Measurements from ENCODE around the gene HCN4. TPM values are rescaled to one million over a fixed set of nuclear protein-coding genes. Genes with fewer than 3 reads are reported as not detected.

Gene HCN4
- total RNA-seq, 2 donors from 2014 or later = not detected

- no peak for ATAC-seq (replicated peaks in 1 of 2)
- Mint-ChIP-seq H3K36me3 (ENCODE audit: insufficient read depth in 2 of 2) (peaks cover 0 to 1% of the 10 kb centered on the region in 2 donors), H3K4me3 (no peak overlapping the region), H3K27ac (no peak overlapping the region), H3K9me3 (peaks cover 0 to 7% of the 10 kb centered on the region in 2 donors), H3K4me1 (ENCODE audit: low read depth) (no peaks in the 10 kb centered on the region), H3K27me3 (ENCODE audit: low read depth) (peaks cover 34% of the 10 kb centered on the region)
- no peak for DNase-seq
Observed at GRCh38 chr15:73373221-73373620, 4.5 kb upstream of the HCN4 start.

DNA sequence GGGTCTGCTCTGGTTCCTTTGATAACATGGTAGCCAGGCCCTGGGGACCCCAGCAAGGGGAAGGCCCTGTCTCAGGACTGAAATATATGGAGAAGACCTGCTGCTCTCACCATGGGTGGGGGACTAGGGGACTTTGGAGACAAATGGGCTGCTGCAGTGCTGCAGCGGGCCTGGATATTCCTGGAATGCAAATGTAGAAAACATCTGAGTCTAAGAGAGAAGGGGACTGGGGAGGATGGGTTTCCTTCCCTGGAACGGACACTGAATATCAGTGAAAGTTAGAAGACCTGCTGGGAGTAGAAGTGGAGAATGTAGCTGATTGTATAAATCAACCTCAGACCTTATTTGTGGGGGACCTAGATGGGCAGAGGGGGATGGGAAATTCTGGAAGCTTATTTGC is 3.1 kb upstream of the HCN4 start:
- Mint-ChIP-seq H3K9me3 (peaks cover 0 to 5% of the 10 kb centered on the region in 2 donors), H3K27ac (no peak overlapping the region), H3K36me3 (ENCODE audit: insufficient read depth in 2 of 2) (peaks cover 0 to under 1% of the 10 kb centered on the region in 2 donors), H3K4me1 (ENCODE audit: low read depth) (no peaks in the 10 kb centered on the region), H3K4me3 (no peak overlapping the region), H3K27me3 (ENCODE audit: low read depth) (peaks cover 39% of the 10 kb centered on the region)
- DNase-seq = no peak
- no peak for ATAC-seq (replicated peaks in 1 of 2)

DNA sequence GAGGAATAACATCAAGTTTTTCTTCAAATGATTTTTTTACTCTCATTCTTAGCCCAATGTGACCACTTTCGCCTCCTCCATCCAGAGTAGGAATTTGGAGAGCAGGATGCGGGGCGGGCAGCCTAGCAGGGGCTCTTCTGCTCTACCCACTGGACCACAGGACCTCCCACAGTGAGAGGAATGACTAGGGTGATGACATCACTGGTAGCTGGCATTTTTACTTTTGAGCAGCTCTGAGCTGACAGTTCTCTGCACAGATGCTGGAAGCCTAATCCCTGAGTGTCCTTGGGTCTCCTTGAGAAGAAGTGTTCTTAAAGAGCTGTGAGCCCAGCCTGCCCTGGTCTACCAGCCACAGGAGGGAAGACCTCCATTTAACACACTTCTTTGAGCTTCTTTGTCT is 1.4 kb upstream of the HCN4 start:
- no peaks in the 10 kb centered on the region for H3K4me1 Mint-ChIP-seq (ENCODE audit: low read depth)
- H3K4me3 Mint-ChIP-seq = no peak overlapping the region
- H3K27ac Mint-ChIP-seq = no peak overlapping the region
- H3K36me3 Mint-ChIP-seq (ENCODE audit: insufficient read depth in 2 of 2) = no peaks in the 10 kb centered on the region
- DNase-seq (peak in 1 of 2 donors; percentile 5), ATAC-seq (replicated peaks in 1 of 2) (peak; percentile 39 to 70)
- peaks cover 52% of the 10 kb centered on the region for H3K27me3 Mint-ChIP-seq (ENCODE audit: low read depth)
- no peaks in the 10 kb centered on the region for H3K9me3 Mint-ChIP-seq

DNA sequence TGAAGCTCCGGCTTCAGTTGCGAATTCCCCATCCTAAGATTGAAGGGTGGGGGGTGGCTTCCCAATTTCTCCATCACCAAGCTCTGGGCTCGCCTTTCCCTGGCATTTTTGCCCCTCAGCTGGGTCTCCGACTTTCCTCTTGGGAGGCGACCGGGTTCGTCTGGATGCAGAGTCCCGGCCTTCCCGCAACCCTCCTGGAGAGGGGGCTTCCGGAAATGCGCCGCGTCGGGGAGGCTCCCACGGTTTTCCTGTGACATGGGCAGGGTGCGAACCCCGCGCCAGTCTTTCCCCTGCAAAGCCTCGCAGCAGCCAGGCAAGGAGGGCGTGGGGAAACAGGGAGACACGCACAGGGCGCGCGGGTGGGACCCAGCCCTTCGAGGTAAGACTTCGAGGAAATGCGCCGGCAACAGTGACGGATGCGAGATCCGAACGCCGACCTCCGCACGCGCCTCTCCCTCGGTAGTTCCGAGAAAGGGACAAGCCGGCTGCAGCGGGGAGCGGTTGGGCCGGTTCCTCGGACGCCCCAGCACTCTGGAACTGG is 466 bp upstream of the HCN4 start:
- peaks cover 54% of the 10 kb centered on the region for H3K27me3 Mint-ChIP-seq (ENCODE audit: low read depth)
- H3K4me3 Mint-ChIP-seq = peak overlapping the region in 1 of 2 donors; percentile 24
- H3K4me1 Mint-ChIP-seq (ENCODE audit: low read depth) = no peaks in the 10 kb centered on the region
- H3K9me3 Mint-ChIP-seq = no peaks in the 10 kb centered on the region
- no peak for ATAC-seq (replicated peaks in 1 of 2)
- no peak for DNase-seq
- H3K27ac Mint-ChIP-seq = no peak overlapping the region
- no peaks in the 10 kb centered on the region for H3K36me3 Mint-ChIP-seq (ENCODE audit: insufficient read depth in 2 of 2)

- ATAC-seq (replicated peaks in 1 of 2) (no peak), DNase-seq (no peak)
- no peak overlapping the region for H3K27ac Mint-ChIP-seq
- H3K4me1 Mint-ChIP-seq (ENCODE audit: low read depth) = no peaks in the 10 kb centered on the region
- H3K9me3 Mint-ChIP-seq = no peaks in the 10 kb centered on the region
- no peaks in the 10 kb centered on the region for H3K36me3 Mint-ChIP-seq (ENCODE audit: insufficient read depth in 2 of 2)
- H3K4me3 Mint-ChIP-seq = no peak overlapping the region
- peaks cover 56% of the 10 kb centered on the region for H3K27me3 Mint-ChIP-seq (ENCODE audit: low read depth)
Observed at GRCh38 chr15:73367624-73368300, 996 bp downstream of the HCN4 start.

DNA sequence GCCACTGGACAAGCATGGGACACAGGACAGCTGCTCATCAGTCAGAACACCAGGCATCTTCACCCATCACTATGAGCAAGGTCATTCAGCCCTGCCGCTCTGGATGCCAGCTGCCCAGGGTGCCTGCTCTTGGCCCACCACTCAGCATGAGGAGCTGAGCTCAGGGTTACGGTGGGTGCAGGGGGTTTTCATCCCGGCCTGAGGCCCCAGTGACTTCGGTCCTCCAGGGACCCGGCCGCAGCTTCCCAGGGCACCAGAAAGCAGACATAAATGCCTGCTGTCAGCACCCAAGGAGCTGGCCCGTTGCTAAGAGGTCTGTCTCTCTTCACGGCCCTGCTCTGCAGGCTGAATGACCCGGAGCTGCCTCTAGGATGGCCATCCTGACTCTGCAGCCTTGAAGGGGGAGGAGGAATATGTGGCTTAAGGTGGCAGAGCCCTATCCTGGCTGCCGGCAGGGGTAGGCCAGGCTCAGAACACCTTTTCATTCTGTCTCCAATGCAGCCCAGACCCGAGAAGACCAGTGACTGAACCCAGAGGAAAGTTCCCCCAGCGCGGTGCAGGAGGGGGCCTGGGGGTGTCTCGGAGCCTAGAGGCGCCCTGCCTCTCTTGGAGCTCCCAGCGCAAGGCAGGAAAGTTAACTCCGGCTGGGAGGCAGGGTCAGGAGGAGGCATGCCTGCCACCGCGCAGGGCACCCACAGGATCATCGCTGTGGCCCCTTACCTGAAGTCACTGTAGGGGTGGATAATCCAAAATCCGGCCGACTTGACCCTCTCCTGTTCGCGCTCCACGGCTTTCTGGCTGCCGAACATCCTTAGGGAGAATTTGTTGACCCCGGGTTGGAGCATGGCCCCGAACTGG is 1.8 kb downstream of the HCN4 start:
- peaks cover 50% of the 10 kb centered on the region for H3K27me3 Mint-ChIP-seq (ENCODE audit: low read depth)
- ATAC-seq (replicated peaks in 1 of 2) = no peak

DNA sequence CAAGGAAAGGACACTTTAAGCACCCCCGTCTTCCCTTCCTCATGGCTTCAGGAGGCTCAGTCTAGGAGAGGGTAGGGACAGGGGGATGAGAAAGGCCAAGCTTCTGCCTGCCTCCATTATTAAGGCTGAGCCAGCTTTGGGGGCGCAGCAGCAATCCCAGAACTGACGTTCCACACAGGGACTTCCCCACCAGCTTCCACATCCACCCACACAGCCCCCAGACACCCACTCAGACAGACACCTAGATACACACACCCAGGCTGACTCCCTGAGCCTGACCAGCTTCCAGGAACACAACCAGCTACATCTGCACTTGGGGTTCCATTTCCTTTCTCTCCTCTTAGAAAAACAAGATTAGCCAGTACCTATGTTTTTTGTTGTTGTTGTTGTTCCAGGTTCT is 4.7 kb downstream of the HCN4 start:
- ATAC-seq (replicated peaks in 1 of 2) = no peak
- no peaks in the 10 kb centered on the region for H3K36me3 Mint-ChIP-seq (ENCODE audit: insufficient read depth in 2 of 2)
- DNase-seq = no peak
- no peaks in the 10 kb centered on the region for H3K4me1 Mint-ChIP-seq (ENCODE audit: low read depth)
- H3K4me3 Mint-ChIP-seq = no peak overlapping the region
- H3K9me3 Mint-ChIP-seq = no peaks in the 10 kb centered on the region
- no peak overlapping the region for H3K27ac Mint-ChIP-seq
- H3K27me3 Mint-ChIP-seq (ENCODE audit: low read depth) = peaks cover 30% of the 10 kb centered on the region

More for the DNA sequence above, 1.8 kb downstream of the HCN4 start:
- H3K27ac Mint-ChIP-seq = no peak overlapping the region
- no peaks in the 10 kb centered on the region for H3K4me1 Mint-ChIP-seq (ENCODE audit: low read depth)
- H3K4me3 Mint-ChIP-seq = no peak overlapping the region
- no peaks in the 10 kb centered on the region for H3K9me3 Mint-ChIP-seq
- H3K36me3 Mint-ChIP-seq (ENCODE audit: insufficient read depth in 2 of 2) = no peaks in the 10 kb centered on the region
- DNase-seq = no peak

DNA sequence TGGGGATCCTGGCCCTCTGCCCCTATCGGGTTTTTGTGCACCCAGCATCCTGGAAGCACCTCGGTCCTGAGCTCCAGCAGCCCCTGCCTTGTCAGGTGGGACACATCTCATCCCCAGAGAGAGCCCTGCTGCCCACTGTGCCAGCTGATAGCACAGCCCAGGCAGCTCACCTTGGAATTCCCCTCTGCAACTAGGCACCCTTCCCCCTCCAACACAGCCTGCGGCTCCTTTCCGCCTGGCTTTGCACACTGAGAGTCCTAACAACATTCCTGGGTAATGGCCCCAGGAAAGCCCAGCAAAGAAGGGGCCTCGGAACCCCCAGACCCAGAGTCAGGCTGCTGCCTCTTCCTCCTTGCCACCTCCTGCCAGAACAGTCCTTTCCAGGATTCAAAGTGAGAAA is 5.9 kb downstream of the HCN4 start:
- no peak overlapping the region for H3K4me3 Mint-ChIP-seq
- ATAC-seq (replicated peaks in 1 of 2) (no peak), DNase-seq (no peak)
- H3K4me1 Mint-ChIP-seq (ENCODE audit: low read depth) = no peaks in the 10 kb centered on the region
- H3K27me3 Mint-ChIP-seq (ENCODE audit: low read depth) = peaks cover 30% of the 10 kb centered on the region
- H3K9me3 Mint-ChIP-seq = no peaks in the 10 kb centered on the region
- H3K27ac Mint-ChIP-seq = no peak overlapping the region
- no peaks in the 10 kb centered on the region for H3K36me3 Mint-ChIP-seq (ENCODE audit: insufficient read depth in 2 of 2)

DNA sequence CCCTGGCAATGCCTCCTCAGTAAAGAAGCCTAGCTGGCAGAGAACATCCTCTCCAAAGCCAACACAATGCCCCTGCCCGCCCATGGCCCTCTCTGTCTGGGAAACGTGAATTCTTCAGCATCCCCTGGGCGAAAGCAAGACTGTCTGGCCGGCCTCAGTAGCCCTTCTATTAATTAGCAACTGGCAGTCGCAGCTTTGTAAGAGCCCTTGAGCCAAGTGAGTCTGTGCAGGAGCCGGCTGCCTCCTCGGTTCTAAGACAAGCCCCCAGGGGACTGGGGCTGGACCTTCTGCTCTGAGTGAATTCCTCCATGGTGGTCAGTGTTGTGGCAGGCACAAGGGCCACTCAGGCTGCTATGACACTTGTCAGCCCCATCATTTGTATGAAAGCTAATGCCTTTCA is 7.4 kb downstream of the HCN4 start:
- H3K4me3 Mint-ChIP-seq = no peak overlapping the region
- H3K36me3 Mint-ChIP-seq (ENCODE audit: insufficient read depth in 2 of 2) = no peaks in the 10 kb centered on the region
- DNase-seq (no peak), ATAC-seq (replicated peaks in 1 of 2) (no peak)
- no peak overlapping the region for H3K27ac Mint-ChIP-seq
- H3K27me3 Mint-ChIP-seq (ENCODE audit: low read depth) = peaks cover 20% of the 10 kb centered on the region
- no peaks in the 10 kb centered on the region for H3K4me1 Mint-ChIP-seq (ENCODE audit: low read depth)
- H3K9me3 Mint-ChIP-seq = no peaks in the 10 kb centered on the region

GRCh38 chr15:73359651-73360050 is 9.1 kb downstream of the HCN4 start:
- no peak for ATAC-seq (replicated peaks in 1 of 2)
- Mint-ChIP-seq H3K27ac (no peak overlapping the region), H3K36me3 (ENCODE audit: insufficient read depth in 2 of 2) (no peaks in the 10 kb centered on the region), H3K9me3 (no peaks in the 10 kb centered on the region), H3K27me3 (ENCODE audit: low read depth) (peaks cover 8% of the 10 kb centered on the region), H3K4me3 (no peak overlapping the region), H3K4me1 (ENCODE audit: low read depth) (no peaks in the 10 kb centered on the region)
- no peak for DNase-seq

DNA sequence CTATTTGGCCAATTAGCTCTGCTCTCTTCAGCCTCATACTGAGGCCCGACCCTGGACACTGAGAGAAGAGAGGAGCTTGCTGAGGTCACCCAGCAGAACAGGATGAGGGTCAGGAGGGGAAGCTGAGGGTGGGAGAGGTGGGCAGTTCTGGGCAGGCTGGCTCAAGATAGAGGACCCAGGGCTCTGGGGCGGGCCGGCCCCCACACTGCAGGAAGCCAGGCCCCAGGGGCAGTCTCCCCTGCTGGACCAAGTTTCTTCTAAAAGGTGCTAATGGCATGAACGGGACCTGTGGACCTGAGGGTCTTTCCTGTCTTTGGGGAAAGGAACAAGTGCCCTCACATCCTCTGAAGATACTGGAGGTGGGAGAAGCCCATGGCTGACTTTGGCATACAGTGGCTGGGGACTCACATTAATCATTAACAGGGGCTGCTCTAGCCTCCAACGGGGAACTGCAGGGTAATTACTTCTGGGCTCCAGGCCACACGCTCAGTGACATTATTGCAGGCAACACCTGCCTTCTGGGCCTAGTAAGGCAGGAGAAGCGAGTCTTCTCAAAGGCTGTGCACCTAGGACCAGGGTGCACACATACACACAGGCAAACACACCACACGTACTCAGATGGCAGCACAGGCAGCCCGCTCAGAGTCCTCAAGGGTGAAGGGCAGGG is 10.6 kb downstream of the HCN4 start:
- no peaks in the 10 kb centered on the region for H3K9me3 Mint-ChIP-seq
- H3K27me3 Mint-ChIP-seq (ENCODE audit: low read depth) = no peaks in the 10 kb centered on the region
- H3K27ac Mint-ChIP-seq = no peak overlapping the region
- H3K36me3 Mint-ChIP-seq (ENCODE audit: insufficient read depth in 2 of 2) = no peaks in the 10 kb centered on the region
- H3K4me1 Mint-ChIP-seq (ENCODE audit: low read depth) = no peaks in the 10 kb centered on the region
- no peak overlapping the region for H3K4me3 Mint-ChIP-seq
- DNase-seq (no peak), ATAC-seq (replicated peaks in 1 of 2) (no peak)

DNA sequence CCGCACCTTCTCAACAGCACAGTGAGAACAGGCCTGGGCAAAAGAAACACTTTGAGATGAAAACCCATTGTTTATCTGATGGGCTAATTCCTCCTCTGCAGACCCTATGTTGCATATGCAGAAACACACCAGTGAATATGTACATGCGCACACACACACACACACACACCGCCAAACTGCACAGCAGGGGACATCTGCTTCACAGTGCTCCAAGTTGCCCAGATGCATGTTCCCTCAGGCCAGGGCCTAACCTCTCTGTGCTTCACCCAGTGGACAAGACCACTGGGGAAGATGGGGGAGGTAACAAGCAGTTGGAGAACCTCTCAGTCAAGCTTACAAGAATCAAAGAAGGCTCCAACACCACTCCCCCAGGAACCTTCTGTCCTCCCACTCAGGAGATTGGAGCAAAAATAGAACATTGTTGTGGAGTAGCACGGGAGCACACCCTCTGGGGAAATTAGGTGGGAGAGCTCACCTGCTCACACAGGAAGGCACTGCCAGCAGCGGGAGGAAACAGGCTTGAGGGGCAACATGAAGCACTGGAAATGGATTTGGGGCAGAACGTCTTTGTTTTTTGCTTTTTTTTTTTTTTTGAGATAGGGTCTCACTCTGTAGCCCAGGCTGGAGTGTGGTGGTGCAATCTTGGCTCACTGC is 13.0 kb downstream of the HCN4 start:
- H3K4me3 Mint-ChIP-seq = no peak overlapping the region
- no peak for ATAC-seq (replicated peaks in 1 of 2)
- no peak overlapping the region for H3K27ac Mint-ChIP-seq

GRCh38 chr15:73354241-73354640 is 14.5 kb downstream of the HCN4 start:
- Mint-ChIP-seq H3K36me3 (ENCODE audit: insufficient read depth in 2 of 2) (no peaks in the 10 kb centered on the region), H3K4me1 (ENCODE audit: low read depth) (no peaks in the 10 kb centered on the region), H3K27me3 (ENCODE audit: low read depth) (no peaks in the 10 kb centered on the region), H3K4me3 (no peak overlapping the region), H3K27ac (no peak overlapping the region), H3K9me3 (no peaks in the 10 kb centered on the region)
- ATAC-seq (replicated peaks in 1 of 2) (no peak), DNase-seq (no peak)

More for the DNA sequence above, 13.0 kb downstream of the HCN4 start:
- no peaks in the 10 kb centered on the region for H3K4me1 Mint-ChIP-seq (ENCODE audit: low read depth)
- no peak for DNase-seq
- H3K27me3 Mint-ChIP-seq (ENCODE audit: low read depth) = no peaks in the 10 kb centered on the region
- H3K36me3 Mint-ChIP-seq (ENCODE audit: insufficient read depth in 2 of 2) = no peaks in the 10 kb centered on the region
- H3K9me3 Mint-ChIP-seq = no peaks in the 10 kb centered on the region
